HepG2 (cell line): Measurements from ENCODE around the gene MRPL10. TPM values are rescaled to one million over a fixed set of nuclear protein-coding genes. Genes with fewer than 3 reads are reported as not detected.
A peak's percentile ranks its signal among the peaks of the same experiment; 100 is the strongest.

Experiments
- ARHGAP35 ChIP-seq: sonication (generic); formaldehyde crosslinking; IDR thresholded peaks from 2 replicates; pipeline ENCODE4 v1.9.0; 2022; ENCODE audit warnings: mild to moderate bottlenecking, inconsistent platforms, moderate library complexity, missing genetic modification reagents, borderline replicate concordance
- BHLHE40 ChIP-seq: IDR thresholded peaks from 2 replicates; pipeline ENCODE4 v1.6.1; 2011; ENCODE audit warnings: low read length, improper control_type of control experiment
- ELF3 ChIP-seq: IDR thresholded peaks from 2 replicates; pipeline ENCODE4 v1.6.1; 2016; ENCODE audit warnings: missing genetic modification reagents, missing compliant biosample characterization
- KDM6A ChIP-seq: IDR thresholded peaks from 2 replicates; pipeline ENCODE4 v1.6.1; 2016; ENCODE audit warnings: low read depth
- KLF9 ChIP-seq: IDR thresholded peaks from 2 replicates; pipeline ENCODE4 v1.6.1; 2016; ENCODE audit warnings: low read depth
- MAFK ChIP-seq, 2 experiments: IDR thresholded peaks in 1 of 2; conservative IDR thresholded peaks in 1 of 2; 2 replicates each; pipeline ENCODE4 v1.6.1; 2011; ENCODE audit warnings: improper control_type of control experiment in 2 of 2, low read length in 2 of 2
- RFX5 ChIP-seq: IDR thresholded peaks from 2 replicates; pipeline ENCODE4 v1.6.1; 2011; ENCODE audit warnings: low read depth, low read length, improper control_type of control experiment
- SATB2 ChIP-seq: sonication (generic); formaldehyde crosslinking; IDR thresholded peaks from 2 replicates; pipeline ENCODE4 v1.5.0; 2020; ENCODE audit warnings: missing genetic modification reagents
- SNAPC2 ChIP-seq: sonication (generic); formaldehyde crosslinking; IDR thresholded peaks from 2 replicates; pipeline ENCODE4 v1.8.1; 2022; ENCODE audit warnings: mild to moderate bottlenecking, missing genetic modification reagents
- SOX6 ChIP-seq, 2 experiments: fragments of 450-650 bp in 1 of 2; sonication (generic) in 1 of 2; formaldehyde crosslinking in 1 of 2; IDR thresholded peaks; 2 replicates each; pipeline versions ENCODE4 v1.4.0 to v1.6.1; 2017 to 2020; ENCODE audit warnings: antibody characterized with exemption in 1 of 2, mild to moderate bottlenecking in 1 of 2, missing genetic modification reagents in 1 of 2
- ZFP37 ChIP-seq: sonication (generic); formaldehyde crosslinking; IDR thresholded peaks from 2 replicates; pipeline ENCODE4 v1.4.0; 2020; ENCODE audit warnings: missing genetic modification reagents, borderline replicate concordance
- ZMAT3 ChIP-seq: sonication (generic); formaldehyde crosslinking; conservative IDR thresholded peaks from 2 replicates; pipeline ENCODE4 v1.7.0; 2021; ENCODE audit warnings: missing genetic modification reagents
- ZNF296 ChIP-seq: sonication (generic); formaldehyde crosslinking; conservative IDR thresholded peaks from 2 replicates; pipeline ENCODE4 v1.5.0; 2020; ENCODE audit warnings: mild to moderate bottlenecking, missing genetic modification reagents
- ZNF33B ChIP-seq: sonication (generic); formaldehyde crosslinking; IDR thresholded peaks from 2 replicates; pipeline ENCODE4 v1.5.1; 2020; ENCODE audit warnings: mild to moderate bottlenecking, missing genetic modification reagents
- polyA plus RNA-seq, 8 experiments: library from polyadenylated mRNA; depleted of rRNA in 3 of 8; stranded (reverse) in 7 of 8; unstranded in 1 of 8; fragments of >200 nt; fragmentation: Illumina TruSeq in 4 of 8; extraction: Trizol in 4 of 8; gene quantifications; 2 replicates each; pipeline versions ENCODE4 v1.2.1 to v1.2.3, GENCODE V29; 2011 to 2016; ENCODE audit warnings: low read depth in 4 of 8, missing spikeins in 1 of 8, mixed read lengths in 1 of 8; ENCODE audit not compliant: insufficient read depth in 1 of 8
- total RNA-seq, 5 experiments: library from RNA; depleted of rRNA; stranded (reverse); fragments of >200 nt; fragmentation: Illumina TruSeq; extraction: Trizol; gene quantifications; 2 replicates each; pipeline ENCODE4 v1.2.3, GENCODE V29; 2016; ENCODE audit warnings: low read depth in 1 of 5
- TF ChIP-seq, protein P1 (sequence below): sonication (generic); formaldehyde crosslinking; IDR thresholded peaks from 2 replicates; pipeline ENCODE4 v1.5.0; 2020; ENCODE audit warnings: mild to moderate bottlenecking, missing genetic modification reagents
- TF ChIP-seq, protein P2 (sequence below), 2 experiments: fragments of 450-650 bp in 1 of 2; sonication (generic) in 1 of 2; formaldehyde crosslinking; IDR thresholded peaks; 2 replicates each; pipeline versions ENCODE4 v1.5.0 to v1.8.0; 2020 to 2022; ENCODE audit warnings: mild to moderate bottlenecking in 1 of 2, missing genetic modification reagents in 1 of 2
- TF ChIP-seq, protein P3 (sequence below): sonication (generic); formaldehyde crosslinking; IDR thresholded peaks from 2 replicates; pipeline ENCODE4 v1.9.0; 2021; ENCODE audit warnings: missing genetic modification reagents, borderline replicate concordance
- TF ChIP-seq, protein P4 (sequence below): sonication (generic); formaldehyde crosslinking; IDR thresholded peaks from 2 replicates; pipeline ENCODE4 v1.5.1; 2020; ENCODE audit warnings: mild to moderate bottlenecking, missing genetic modification reagents, moderate library complexity

Gene MRPL10
- total and polyA plus RNA-seq, 2 of the 13 experiments (the other 11 are each of a cell fraction or from before 2014, with no cell fraction given) = 56.7 to 149 TPM

DNA sequence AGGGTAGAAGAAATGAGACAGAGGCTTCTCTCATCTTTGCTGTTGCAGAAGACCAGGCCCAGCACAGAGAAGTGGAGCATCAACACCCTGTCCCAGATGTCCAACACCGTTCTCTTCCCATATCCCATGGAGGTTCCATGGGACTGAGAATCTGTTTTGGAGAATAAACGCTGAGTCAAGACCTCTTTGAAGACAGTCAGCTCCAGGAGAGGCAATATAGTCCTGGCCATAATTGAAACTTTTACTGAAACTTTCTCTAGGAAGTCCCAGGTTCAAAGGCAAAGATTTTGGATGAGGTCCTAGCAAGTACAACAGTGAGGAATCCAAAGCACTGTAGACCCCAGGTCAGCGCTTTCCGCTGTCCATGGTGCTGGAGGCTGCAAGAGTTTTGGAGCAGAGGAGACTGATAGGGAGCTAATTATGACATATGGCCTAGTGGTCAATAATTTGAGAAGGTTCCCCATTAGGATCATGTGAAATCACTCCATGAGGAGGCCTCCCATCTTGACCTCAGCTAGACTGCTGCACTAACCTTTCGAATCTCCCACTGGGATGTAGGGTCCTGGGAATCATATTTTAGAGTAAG is 45.7 kb downstream of the MRPL10 start (continued):
- TF ChIP-seq, protein P1, sequence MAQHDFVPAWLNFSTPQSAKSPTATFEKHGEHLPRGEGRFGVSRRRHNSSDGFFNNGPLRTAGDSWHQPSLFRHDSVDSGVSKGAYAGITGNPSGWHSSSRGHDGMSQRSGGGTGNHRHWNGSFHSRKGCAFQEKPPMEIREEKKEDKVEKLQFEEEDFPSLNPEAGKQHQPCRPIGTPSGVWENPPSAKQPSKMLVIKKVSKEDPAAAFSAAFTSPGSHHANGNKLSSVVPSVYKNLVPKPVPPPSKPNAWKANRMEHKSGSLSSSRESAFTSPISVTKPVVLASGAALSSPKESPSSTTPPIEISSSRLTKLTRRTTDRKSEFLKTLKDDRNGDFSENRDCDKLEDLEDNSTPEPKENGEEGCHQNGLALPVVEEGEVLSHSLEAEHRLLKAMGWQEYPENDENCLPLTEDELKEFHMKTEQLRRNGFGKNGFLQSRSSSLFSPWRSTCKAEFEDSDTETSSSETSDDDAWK (CRISPR knock-in tag) = no peak
- TF ChIP-seq, protein P2, sequence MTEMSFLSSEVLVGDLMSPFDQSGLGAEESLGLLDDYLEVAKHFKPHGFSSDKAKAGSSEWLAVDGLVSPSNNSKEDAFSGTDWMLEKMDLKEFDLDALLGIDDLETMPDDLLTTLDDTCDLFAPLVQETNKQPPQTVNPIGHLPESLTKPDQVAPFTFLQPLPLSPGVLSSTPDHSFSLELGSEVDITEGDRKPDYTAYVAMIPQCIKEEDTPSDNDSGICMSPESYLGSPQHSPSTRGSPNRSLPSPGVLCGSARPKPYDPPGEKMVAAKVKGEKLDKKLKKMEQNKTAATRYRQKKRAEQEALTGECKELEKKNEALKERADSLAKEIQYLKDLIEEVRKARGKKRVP (CRISPR knock-in tag; IDR thresholded peaks at IDR 0.05) = 0 out of 4 replicates have a peak, but pooled peaks of 1 of the 2 experiments have one; percentile 19
- TF ChIP-seq ZNF33B (CRISPR knock-in tag) (no peak), SATB2 (CRISPR knock-in tag) (peak; percentile 76; the same call in 1 of the 2 replicates), ELF3 (CRISPR knock-in tag) (peak; percentile 67), BHLHE40 (no peak), ZMAT3 (CRISPR knock-in tag) (peak; percentile 55; the same call in 1 of the 2 replicates), KLF9 (no peak), SNAPC2 (CRISPR knock-in tag) (no peak), ZFP37 (peak; percentile 78; the same call in 1 of the 2 replicates), RFX5 (no peak), KDM6A (CRISPR knock-in tag) (no peak), MAFK (conservative IDR thresholded peaks at IDR 0.05 in 1 of 2, IDR thresholded peaks at IDR 0.05 in 1 of 2; ENCODE audit: low read length in 2 of 2) (no peak), ZNF296 (CRISPR knock-in tag) (no peak), SOX6 (IDR thresholded peaks at IDR 0.05) (no peak), SOX6 (CRISPR knock-in tag; IDR thresholded peaks at IDR 0.05) (0 out of 2 replicates have a peak, but pooled peaks have one; percentile 10), ARHGAP35 (CRISPR knock-in tag) (peak; percentile 66; the same call in 1 of the 2 replicates)
- TF ChIP-seq, protein P3, sequence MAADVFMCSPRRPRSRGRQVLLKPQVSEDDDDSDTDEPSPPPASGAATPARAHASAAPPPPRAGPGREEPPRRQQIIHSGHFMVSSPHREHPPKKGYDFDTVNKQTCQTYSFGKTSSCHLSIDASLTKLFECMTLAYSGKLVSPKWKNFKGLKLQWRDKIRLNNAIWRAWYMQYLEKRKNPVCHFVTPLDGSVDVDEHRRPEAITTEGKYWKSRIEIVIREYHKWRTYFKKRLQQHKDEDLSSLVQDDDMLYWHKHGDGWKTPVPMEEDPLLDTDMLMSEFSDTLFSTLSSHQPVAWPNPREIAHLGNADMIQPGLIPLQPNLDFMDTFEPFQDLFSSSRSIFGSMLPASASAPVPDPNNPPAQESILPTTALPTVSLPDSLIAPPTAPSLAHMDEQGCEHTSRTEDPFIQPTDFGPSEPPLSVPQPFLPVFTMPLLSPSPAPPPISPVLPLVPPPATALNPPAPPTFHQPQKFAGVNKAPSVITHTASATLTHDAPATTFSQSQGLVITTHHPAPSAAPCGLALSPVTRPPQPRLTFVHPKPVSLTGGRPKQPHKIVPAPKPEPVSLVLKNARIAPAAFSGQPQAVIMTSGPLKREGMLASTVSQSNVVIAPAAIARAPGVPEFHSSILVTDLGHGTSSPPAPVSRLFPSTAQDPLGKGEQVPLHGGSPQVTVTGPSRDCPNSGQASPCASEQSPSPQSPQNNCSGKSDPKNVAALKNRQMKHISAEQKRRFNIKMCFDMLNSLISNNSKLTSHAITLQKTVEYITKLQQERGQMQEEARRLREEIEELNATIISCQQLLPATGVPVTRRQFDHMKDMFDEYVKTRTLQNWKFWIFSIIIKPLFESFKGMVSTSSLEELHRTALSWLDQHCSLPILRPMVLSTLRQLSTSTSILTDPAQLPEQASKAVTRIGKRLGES = no peak; the same call in 1 of the 2 replicates
- TF ChIP-seq, protein P4, sequence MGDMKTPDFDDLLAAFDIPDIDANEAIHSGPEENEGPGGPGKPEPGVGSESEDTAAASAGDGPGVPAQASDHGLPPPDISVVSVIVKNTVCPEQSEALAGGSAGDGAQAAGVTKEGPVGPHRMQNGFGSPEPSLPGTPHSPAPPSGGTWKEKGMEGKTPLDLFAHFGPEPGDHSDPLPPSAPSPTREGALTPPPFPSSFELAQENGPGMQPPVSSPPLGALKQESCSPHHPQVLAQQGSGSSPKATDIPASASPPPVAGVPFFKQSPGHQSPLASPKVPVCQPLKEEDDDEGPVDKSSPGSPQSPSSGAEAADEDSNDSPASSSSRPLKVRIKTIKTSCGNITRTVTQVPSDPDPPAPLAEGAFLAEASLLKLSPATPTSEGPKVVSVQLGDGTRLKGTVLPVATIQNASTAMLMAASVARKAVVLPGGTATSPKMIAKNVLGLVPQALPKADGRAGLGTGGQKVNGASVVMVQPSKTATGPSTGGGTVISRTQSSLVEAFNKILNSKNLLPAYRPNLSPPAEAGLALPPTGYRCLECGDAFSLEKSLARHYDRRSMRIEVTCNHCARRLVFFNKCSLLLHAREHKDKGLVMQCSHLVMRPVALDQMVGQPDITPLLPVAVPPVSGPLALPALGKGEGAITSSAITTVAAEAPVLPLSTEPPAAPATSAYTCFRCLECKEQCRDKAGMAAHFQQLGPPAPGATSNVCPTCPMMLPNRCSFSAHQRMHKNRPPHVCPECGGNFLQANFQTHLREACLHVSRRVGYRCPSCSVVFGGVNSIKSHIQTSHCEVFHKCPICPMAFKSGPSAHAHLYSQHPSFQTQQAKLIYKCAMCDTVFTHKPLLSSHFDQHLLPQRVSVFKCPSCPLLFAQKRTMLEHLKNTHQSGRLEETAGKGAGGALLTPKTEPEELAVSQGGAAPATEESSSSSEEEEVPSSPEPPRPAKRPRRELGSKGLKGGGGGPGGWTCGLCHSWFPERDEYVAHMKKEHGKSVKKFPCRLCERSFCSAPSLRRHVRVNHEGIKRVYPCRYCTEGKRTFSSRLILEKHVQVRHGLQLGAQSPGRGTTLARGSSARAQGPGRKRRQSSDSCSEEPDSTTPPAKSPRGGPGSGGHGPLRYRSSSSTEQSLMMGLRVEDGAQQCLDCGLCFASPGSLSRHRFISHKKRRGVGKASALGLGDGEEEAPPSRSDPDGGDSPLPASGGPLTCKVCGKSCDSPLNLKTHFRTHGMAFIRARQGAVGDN (CRISPR knock-in tag) = no peak
